GM18520 (cell line): ENCODE measurements around the gene HGS.

Experiments
- ATAC-seq: cut with Tn5 transposase; IDR thresholded peaks from one replicate; pipeline ENCODE4 v1.9.1; 2021; ENCODE audit not compliant: unreplicated experiment

HGS gene, protein sequence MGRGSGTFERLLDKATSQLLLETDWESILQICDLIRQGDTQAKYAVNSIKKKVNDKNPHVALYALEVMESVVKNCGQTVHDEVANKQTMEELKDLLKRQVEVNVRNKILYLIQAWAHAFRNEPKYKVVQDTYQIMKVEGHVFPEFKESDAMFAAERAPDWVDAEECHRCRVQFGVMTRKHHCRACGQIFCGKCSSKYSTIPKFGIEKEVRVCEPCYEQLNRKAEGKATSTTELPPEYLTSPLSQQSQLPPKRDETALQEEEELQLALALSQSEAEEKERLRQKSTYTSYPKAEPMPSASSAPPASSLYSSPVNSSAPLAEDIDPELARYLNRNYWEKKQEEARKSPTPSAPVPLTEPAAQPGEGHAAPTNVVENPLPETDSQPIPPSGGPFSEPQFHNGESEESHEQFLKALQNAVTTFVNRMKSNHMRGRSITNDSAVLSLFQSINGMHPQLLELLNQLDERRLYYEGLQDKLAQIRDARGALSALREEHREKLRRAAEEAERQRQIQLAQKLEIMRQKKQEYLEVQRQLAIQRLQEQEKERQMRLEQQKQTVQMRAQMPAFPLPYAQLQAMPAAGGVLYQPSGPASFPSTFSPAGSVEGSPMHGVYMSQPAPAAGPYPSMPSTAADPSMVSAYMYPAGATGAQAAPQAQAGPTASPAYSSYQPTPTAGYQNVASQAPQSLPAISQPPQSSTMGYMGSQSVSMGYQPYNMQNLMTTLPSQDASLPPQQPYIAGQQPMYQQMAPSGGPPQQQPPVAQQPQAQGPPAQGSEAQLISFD

DNA sequence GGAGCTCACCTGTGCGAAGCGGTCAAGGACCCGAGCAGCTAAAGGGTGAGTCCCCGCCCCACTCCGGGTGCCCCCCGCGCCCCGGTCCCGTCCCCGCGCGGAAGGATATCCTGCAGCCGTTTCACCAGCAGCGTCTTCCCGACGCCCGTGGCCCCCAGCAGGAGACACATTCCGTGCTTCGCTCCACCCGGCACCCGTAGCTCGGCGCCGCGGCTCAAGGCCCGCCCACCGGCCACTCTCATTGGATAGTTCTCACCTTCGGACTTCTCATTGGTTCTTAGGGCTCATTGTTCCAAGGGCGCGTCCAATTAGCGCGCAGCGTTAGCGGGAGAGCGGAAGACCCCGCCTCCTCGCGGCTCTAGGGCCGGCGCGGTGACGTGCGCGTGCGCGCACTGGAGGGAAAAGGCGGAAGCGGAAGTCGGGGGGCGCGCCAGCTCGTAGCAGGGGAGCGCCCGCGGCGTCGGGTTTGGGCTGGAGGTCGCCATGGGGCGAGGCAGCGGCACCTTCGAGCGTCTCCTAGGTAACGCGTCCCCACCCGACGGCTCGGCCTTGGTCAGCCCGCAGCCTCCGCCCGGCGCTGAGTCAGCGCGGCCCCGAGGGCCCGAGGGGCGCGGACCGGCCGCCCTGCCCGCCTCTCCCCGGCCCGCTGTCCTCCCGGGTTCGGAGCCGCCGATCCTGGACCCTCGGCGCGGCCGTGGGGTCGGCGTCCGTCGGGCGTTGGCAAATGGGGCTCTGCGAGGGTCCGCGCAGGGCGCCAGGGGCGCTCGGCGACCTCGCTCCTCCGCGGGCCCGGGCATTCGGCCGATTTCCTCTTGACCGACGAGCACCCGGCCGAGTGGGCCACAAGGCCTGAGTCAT lies at the start of gene HGS, which contains the start of gene ARL16:
TSS of gene HGS (plus strand) at position 428 of the 858 bp plus-strand sequence. CDS start at position 484, 56 bp downstream.
TSS of gene ARL16 (minus strand) at position 214 of the 858 bp plus-strand sequence. CDS start at position 170, 44 bp downstream.
- ATAC-seq: peak; percentile 93

DNA sequence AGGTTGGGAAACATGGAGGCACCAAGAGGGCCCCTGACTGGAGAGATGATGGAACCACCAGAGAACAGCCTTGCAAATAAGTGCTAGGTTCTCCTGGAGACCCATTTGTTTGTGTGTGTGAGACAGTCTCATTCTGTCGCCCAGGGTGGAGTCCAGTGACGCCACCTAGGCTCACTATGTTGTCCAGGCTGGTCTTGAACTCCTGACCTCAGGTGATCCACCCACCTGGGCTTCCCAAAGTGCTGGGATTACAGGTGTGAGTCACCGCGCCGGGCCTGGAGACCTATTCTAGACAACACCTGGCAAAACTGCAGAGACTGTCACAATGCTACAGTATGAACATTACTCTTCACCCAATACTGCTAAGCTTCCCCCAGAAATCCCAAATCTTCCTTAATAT lies 48.4 kb upstream of the HGS start:
- ATAC-seq: no peak

DNA sequence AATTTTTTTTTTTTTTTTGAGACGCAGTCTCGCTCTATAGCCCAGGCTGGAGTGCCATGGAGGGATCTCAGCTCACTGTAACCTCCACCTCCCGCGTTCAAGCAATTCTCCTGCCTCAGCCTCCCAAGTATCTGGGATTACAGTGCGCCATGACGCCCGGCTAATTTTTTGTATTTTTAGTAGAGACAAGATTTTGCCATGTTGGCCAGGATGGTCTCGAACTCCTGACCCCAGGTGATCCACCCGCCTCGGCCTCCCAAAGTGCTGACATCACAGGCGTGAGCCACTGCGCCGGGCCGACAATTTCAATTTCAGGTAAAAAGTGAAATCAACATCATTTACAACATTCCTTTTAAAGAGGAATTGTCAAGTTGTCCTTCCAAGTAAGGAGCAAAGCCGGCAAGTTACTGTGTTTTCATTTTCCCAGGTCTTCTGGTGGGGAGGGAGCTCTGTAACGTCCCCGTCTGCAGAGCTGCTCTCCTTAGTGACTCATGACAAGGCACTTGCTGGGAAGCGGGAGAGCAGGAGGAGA lies 47.8 kb upstream of the HGS start:
- no peak for ATAC-seq

DNA sequence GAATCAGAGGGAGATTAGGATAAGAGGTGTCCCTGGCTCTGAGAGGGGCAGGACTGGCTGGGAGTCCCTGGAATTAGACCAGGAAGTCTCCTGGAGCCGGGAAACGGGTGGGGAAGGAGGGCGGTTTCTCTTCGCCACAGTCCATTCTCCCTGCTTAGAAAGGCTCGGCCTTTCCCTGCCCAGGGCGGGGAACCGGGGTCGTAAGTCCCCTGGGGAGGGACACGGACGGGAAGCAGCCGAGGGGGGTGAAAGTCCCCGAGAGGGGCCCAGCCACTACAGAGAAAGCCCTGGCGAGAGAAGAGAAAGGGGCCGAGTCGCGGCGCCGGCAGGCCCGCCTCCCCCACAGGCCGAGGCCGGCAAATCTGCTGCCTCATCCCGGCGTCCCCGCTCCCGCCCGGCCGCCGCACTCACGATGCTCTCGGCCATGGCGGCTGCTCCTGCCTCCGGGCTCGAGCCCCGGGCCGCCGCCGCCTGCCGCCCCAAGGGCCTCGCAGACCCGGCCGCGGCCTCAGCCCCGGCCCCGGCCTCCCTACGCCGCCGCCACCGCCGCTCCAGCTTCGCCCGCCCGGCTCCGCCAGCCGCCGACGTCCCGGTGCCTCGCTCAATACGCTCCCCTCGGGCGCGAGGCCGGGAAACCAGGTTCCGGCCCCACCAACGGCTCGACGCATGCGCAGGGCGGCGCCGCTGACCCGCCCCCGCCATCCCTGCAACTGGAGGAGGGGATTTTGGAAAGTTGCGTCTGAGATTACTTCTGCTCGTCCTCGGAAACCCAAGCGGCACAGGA lies 47.1 kb upstream of the HGS start, which contains the start of the genes NPLOC4 and TSPAN10:
TSS of gene NPLOC4 (minus strand) at position 608 of the 784 bp plus-strand sequence. CDS start at position 426, 182 bp downstream.
TSS of gene TSPAN10 (plus strand) at position 692 of the 784 bp plus-strand sequence. CDS start 5,217 bp downstream, outside the sequence.
- peak; percentile 97 for ATAC-seq

DNA sequence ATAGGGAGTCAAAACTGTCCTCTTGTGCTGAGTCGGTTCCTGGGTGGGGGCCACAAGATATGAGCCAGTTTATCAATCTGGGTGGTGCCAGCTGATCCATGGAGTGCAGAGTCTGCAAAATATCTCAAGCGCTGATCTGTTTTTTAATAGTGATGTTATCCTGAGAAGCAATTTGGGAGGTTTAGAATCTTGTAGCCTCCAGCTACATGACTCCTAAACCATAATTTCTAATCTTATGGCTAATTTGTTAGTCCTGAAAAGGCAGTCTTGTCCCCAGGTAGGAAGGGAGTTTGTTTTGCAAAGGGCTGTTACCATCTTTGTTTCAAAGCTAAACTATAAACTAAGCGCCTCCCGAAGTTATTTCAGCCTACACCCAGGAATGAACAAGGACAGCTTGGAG lies 45.1 kb upstream of the HGS start:
- no peak for ATAC-seq

DNA sequence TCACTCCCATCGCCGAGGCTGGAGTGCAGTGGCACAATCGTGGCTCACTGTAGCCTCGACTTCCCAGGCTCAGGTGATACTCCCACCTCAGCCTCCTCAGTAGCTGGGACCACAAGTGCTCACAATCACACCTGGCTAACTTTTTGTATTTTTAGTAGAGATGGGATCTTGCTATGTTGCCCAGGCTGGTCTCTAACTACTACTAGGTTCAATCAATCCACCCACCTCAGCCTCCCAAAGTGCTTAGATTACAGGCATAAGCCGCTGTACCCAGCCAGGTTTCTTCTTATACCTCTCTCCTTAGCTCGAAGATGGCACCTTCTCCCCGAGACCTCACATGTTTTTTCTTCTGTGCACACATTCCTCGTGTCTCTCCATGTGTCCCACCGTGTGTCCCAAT lies 43.8 kb upstream of the HGS start:
- ATAC-seq: no peak

DNA sequence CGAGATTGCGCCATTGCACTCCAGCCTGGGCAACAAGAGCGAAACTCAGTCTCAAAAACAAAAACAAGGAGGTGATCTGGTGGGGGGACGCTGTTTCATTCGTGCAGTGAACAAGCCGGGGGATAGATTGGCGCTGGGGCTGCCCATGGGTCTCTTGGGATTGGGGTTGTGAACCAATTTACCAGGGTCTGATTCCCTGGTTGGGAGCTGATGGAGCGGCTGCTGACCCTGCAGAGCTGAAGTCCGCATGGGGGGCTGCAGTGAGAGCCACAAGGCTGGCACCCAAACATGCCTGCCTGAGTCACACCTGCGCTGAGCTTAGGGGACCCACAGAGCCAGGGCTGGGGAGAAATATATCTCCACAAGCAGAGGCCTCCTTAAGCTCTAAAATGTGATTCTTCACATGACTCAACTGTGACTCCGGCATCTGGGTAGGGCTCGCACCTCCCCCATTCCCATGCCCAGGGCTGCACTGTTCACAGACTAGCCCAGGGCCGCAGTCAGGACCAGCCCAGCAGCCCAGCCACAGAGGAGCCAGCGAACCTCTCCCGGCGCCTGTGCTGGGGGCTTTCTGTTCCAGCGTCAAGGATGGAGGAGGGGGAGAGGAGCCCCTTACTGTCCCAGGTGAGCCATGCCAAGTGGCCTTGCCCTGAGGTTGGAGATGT lies 41.9 kb upstream of the HGS start:
- no peak for ATAC-seq

DNA sequence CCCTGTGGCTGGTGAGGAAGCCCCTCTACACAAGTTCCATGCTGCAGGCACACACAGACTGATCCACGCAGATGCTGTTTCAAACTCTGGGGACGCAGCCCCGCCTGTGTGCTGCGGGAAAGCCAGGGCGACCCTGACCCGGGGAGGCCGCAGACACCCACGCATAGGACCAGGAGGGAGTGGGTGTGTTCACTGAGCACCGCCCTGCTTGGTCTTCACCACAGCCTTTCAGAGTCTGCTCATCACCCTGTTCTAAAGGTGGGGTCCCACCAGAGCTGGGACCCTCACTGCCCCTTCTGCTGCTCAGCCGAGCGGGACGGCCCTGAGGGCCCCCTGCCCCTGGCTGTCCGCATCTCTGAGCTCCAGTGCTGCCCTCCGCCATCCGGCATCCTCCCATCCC lies 39.3 kb upstream of the HGS start:
- ATAC-seq: no peak

DNA sequence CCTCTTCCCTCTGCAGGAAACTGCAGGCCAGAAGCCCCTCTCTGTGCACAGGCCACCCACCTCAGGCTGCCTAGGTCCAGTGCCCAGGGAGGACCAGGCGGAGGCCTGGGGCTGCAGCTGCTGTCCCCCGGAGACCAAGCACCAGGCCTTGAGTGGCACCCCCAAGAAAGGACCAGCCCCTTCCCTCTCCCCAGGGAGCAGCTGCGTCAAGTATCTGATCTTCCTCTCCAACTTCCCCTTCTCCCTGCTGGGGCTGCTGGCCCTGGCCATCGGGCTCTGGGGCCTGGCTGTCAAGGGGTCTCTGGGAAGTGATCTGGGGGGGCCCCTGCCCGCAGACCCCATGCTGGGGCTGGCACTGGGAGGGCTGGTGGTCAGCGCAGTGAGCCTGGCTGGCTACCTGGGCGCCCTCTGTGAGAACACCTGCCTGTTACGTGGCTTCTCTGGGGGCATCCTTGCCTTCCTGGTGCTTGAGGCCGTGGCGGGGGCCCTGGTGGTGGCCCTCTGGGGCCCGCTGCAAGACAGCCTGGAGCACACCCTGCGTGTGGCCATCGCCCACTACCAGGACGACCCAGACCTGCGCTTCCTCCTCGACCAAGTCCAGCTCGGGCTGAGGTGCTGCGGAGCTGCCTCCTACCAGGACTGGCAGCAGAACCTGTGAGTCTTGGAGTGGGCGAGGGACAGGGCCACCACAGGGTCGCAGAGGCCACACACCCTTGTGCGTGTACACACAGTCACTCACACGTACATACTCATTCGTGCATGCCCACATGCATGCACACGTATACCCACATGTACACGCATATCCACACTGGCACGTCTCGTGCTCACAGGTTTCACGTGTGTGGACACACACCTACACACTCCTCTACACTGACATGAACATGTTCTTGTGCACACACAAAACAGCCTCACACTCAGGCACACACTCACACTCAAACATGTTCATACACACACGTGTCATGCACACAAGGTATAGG lies 38.5 kb upstream of the HGS start:
- ATAC-seq: no peak

DNA sequence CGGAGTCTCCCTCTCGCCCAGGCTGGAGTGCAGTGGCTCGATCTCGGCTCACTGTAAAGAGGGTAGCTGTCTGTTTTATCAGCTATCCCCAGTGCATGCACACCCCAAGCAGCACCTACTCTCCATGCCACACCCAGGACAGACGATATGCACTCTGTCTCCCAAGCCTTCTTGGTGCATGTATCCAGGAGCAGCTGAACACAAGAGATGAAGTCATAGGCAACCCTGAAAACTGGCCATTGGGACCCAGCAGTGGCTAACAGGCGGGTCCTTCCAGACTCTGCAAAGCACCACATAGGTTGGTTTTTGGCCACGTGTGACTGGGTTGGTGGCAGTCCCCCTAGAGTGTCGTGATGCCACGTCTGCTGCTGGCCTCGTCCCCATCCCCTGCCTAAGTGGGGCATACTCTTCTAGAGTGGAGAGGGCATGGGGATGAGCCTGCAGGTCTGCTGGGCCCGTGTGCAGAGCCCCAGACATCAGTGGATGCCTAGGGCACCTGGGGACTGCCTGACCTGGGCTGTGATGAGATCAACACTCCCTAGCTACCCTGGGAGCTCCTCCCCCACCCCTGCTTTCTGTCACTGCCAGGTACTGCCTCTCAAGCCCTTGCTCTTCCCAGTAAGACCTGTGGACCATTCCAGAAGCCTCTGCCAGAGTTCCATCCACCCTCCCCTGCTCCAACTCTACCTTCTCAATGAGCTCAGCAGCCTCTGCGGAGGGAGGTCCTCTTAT lies 36.8 kb upstream of the HGS start:
- ATAC-seq: no peak

DNA sequence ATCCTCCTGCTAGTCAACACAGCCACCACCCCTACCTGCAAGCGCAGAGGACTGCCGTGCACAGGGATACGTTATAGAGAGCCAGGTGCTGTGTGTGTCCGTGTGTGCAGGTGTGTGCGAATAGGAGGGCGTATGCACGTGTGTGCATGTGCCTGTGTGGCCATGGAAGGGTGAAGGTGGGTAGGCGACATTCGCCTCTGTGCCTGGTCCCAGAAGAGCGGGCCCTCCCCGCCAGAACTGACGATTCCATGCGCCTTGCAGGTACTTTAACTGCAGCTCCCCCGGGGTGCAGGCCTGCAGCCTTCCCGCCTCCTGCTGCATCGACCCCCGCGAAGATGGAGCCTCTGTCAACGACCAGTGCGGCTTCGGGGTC lies 36.2 kb upstream of the HGS start:
- ATAC-seq: no peak

DNA sequence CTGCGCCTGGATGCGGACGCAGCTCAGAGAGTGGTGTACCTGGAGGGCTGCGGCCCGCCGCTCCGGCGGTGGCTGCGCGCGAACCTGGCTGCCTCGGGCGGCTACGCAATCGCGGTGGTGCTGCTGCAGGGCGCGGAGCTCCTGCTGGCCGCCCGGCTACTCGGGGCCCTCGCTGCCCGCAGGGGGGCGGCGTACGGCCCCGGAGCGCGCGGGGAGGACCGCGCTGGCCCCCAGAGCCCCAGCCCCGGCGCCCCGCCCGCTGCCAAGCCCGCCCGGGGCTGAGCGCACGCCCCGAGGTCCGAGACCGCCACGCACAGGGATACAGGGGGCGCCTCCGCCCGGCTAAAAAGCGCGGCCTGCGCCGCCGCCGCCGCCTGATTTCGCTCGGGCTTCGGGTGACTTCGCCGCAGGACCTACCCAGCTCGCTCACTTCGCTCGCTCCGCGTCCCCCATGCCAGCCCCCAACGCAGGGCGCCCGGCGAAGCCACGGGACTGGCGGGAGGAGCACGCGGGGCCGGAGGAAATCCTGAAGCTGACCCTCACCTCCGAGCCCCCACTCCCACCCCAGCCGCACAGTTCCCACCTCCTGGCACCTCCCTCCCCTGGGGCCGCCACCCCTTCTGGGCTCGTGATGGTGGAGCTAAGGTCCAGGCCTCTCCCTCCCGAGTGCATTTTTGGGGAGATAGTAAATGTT lies 35.7 kb upstream of the HGS start:
- no peak for ATAC-seq

DNA sequence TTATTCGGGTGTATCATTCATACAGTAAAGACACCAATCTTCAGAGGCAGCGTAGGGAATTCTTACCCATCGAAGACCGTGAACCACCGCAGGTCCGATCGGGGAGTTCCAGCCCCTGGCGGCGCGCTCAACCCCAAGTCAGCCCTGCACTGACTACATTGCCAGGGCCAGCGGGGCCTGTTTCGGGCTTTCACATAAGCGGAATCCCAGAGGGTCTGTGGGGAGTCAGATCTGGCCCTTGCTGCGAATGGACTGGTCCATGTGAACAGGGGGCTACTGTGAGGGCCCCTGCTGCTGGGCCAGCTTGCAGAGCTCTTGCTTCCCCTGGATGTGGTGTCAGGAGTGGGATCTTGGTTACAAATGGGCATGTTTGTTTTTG lies 35.1 kb upstream of the HGS start:
- ATAC-seq: no peak

DNA sequence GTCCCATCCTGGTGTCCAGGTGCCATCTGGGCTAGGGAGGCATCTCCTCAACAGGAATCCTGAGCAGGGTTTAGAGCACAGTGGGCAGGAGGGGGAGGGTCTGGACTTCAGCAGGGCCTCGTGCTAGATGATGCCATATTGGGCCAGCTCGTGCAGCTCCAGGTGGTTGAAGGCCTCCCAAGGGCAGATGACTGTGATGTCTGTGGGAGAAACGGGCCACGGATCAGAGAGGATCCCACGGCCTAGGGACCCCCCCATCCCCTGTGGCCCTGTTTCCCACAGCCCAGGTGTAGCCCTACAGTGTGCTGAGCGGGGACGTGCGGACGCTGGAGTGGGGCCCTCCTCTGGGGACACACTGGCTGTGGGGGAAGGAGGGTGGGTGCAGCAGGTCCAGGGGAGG lies 32.9 kb upstream of the HGS start:
- no peak for ATAC-seq

DNA sequence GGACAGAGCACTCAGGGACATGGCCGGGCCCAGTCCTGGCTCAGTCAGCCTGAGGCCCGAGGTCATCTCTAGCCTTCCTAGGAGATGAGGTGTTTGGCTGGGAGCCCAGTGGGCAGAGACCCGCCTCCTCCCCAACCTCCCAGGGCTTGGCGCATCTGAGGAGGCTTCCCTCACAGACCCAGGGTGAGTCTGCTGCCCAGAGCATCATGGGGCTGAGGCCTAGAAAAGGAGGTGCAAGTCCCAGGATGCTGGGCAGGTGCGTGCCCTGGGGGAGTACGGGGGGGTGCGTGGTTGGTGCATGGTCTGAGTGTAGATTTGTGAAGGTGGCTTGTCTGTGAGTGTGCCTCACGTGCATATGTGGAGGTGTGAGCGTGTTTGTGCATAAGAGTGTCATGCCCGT lies 32.1 kb upstream of the HGS start:
- ATAC-seq: no peak

DNA sequence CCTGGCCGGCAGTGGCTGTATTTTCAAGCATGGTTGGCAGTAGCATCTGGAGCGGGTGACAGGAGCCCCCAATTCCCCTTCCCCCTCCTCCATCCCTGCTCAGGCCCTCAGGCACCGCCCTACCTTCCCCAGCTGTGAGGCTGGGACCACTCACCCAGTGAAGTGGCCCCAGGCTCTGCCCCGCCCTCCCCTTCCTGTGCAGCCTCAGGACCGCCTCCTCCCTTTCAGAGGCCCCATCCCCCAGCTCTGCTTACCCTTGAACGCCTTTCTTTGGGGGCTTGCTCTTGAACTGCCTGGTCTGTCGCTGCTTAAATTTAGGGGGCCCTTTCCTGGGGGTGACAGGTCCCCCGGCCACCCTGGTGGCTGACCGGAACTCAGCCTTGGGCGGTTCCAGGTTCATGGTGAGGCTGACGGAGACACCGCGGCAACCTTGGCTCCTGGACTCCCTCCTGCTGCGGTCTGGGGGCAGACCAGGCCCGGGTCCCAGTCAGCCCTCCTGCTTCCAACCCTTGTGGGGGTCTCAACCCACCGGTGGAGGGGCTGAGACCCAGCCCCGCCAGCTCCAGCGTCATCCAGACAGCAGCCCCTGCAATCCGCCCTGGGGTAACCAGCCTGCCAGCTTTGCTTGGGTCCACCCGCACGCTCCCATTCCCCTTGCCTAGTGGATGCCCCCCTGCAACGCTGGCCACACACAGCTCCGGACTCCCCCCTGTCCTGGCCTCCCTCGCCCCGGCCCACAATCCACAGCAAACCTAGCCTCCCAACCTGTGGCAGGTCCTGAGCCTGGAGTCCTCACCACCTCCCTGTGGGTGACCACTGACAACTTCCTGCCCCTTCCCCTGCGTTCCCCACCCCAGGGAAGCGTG lies 30.7 kb upstream of the HGS start:
- no peak for ATAC-seq
